ENCODE measurements around the gene SLC7A6OS.

Gene SLC7A6OS

DNA sequence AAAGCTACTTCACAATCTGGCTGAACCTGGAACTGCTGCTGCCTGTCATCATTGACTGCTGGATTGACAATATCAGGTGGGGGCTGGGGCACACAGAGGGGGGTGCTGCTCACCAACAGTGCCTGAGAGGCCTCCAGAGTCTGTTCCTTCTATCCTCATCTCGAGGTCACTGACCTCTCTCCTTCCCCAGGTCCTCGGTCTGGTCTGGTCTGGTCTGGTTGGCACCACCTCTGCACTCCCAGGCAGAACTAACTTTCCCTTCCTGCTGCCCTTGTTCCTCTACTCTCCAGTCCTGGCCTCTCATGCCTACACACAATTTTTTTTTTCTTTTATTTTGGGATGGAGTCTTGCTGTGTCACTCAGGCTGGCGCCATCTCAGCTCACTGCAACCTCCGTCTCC lies 61.4 kb downstream of the SLC7A6OS start:
- DNase-seq: no peak
